NK-92 treated with Interleukin-12 subunit alpha and Interleukin-12 subunit beta, amount 100 ng/mL, for 24 hours (cell line): ENCODE results near the gene STXBP4.

ENCODE experiments used
- DNase-seq: peaks from one replicate; lab custom pipeline; 2025; lab: John Stamatoyannopoulos, UW

The STXBP4 gene

DNA sequence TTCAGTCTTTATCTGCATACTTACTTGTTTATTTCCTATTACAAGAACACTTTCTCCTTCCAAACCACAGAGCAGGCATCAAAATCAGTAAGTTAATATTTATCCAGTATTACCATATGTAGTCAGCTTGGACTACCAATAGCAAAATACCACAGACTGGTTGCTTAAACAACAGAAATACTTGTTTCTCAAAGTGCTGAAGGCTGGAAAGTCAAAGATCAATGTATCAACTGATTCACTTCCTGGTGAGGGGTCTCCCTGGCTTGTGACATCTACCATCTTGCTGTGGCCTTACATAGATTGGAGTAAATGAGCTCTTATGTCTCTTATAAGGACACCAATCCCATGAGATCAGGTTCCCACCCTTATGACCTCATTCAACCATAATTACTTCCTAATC lies 2.6 kb downstream of the STXBP4 start:
- no peak for DNase-seq

DNA sequence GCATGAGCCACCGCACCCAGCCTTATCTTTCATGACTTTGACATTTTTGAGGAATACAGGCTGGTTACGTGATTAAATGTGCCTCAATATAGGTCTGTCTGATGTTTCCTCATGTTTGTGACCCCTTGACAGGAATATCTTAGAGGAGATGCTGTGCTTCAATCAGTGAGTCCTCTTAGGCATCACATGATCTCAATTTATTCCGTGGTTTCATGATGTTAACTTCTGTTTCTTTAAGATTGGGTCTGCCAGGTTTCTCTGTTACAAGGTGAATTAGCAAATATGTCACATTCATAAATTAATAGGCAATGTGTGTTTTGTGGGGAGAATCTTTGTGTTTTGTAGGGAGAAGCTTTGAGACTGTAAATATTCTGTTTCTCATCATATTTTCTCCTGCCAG lies 3.3 kb downstream of the STXBP4 start:
- DNase-seq = no peak

DNA sequence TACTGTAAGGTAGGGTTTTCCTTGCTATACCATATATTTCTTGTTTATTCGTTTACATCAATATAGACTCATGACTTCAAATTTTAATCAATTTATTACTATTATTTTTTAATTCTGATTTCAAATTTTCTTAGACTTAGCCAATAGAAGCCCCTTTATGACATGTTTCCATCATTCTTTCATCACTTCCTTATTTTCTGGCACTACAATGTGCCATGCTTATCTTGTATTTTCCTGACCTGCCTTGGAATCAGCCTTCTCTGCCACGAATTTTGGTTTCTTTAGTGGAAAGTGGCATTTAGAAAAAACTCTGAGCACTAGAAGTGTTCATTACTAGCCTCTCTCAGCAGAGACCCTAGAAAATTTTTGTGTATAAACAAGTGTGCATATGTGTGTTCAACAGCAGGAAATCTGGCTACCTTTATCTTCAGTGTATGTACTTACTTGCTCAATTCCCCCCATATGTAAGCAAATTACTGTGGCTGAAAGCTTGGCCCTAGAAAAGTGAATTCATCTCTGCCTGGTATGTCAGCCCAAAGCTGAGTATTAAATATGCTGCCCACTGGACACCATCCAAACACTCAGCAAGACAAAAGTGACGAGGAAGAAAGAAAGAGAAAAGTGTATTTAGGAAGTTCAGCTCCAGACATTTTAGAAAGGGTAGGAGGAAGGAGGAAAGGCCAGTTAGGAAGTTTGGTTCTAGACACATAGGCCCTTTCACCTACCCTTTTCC lies 4.0 kb downstream of the STXBP4 start:
- no peak for DNase-seq

DNA sequence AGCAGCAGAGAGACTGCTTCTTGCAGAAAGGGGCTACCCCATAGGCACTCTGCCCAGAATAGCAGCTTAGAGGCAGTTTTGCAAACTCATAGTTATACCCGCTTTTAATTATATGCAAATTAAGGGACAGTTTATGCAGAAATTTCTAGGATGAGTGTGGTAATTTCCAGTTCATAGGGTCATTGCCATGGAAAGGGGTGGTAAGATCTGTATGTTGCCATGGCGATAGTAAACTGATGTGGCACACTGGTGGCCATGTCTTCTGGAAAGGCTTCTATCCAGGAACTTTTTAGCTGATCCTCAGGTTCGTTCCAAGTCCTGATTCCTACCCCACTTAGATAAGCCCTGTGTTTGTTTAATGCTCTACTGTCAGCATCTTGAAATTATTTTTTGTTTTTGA lies 6.2 kb downstream of the STXBP4 start:
- DNase-seq = no peak

DNA sequence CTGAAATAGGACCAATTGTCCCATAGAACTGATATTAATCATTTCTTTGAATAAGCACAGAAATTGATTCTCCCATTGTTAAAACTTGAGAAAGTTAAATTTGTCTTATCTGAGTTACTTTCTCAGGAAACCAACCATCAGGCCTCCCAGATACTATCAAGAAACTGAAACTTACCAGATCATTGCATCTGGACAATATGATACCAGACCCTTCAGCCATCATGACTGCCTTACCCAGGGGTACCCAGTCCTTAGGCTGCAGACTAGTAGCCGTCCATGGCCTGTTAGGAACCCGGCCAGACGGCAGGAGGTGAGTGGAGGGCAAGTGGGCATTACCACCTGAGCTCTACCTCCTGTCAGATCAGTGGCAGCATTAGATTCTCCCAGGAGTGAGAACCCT lies 7.8 kb downstream of the STXBP4 start:
- DNase-seq = no peak

DNA sequence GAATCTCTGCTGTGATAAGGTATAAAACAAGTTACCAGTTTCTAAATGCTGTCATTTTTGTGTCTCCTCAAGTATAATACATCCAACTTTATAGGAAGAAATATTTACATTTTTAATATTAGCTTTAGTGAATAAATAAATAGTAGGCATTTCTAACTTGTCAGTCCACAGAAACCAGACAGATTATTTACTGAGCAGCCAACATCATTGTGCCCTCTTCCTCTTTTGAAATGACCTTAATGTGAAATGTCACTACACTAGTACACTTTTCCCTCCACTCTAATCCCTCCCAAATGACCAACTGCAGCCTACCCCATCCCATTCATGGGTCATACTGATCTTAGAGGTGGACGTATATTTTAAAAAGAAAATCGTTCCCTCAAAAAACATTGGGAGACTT lies 9.2 kb downstream of the STXBP4 start:
- no peak for DNase-seq

DNA sequence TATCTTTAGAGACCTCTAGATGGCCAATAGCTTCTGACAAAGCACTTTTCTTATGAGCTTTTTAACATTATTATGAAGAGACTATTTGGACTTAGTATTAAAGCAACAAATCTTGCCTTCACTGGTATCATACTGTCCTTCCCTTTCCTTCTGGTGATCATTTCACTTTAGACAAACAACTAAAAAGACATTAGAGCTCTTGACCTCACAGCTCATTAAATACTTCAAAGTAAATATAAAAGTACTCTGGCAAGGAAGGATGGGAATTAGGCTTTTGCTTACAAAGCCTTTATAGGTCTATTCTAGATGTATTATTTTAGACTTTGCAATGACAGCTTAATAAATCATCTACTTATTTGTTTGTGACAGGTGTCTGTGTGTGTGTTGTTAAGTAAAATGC lies 11.1 kb downstream of the STXBP4 start:
- no peak for DNase-seq

DNA sequence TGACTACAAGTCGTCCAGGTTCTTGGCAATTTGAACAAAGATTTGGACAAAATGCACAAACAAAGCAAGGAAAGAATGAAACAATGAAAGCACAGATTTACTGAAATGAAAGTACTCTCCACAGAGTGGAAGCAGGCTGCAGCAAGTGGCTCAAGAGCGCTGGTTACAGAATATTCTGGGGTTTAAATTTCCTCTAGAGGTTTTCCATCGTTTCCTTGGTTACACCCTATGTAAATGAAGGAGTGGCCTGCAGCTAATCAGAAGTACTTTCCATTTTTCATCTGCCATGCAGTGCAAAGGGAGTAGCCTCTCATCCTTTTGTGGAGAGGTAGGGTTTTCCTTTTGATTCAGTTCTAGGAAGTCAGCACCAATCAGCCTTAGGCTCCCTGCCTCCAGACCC lies 11.8 kb downstream of the STXBP4 start:
- DNase-seq = no peak

DNA sequence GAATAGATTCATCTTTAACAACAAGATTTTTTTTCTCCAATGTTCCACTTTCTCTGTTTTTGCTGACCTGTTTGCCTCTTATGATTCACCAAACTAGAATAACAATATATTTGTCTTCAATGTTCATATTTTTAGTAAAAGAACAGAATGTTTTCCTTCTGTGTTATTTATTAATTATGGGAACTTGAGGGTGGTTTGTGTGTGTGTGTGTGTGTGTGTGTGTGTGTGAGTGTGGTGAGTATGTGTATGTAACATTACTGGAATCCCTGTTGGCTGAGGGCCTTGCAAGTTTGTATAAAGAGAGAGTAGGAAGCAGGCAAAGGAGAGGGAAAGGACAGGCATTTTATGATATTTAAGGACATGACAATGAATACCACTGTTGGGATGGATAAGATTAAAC lies 13.8 kb downstream of the STXBP4 start:
- DNase-seq = no peak

DNA sequence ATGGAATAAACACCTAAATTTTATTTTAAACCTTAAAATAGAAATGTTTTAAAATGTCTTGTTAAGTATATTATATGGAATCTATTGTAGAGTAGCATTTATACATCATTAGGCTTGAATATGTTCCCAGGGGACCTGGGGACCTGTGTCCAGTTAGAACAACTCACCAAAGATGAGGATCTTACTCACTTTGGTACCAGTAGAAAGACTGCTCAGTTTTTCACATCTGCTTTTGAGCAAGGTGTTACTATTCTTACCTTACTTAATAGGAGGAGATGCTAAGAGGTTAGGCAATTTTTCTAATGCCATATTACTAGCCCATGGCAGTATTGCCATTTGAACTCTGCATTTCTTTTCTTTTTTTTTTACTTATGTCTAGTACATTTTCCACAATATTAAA lies 14.7 kb downstream of the STXBP4 start:
- DNase-seq = no peak

DNA sequence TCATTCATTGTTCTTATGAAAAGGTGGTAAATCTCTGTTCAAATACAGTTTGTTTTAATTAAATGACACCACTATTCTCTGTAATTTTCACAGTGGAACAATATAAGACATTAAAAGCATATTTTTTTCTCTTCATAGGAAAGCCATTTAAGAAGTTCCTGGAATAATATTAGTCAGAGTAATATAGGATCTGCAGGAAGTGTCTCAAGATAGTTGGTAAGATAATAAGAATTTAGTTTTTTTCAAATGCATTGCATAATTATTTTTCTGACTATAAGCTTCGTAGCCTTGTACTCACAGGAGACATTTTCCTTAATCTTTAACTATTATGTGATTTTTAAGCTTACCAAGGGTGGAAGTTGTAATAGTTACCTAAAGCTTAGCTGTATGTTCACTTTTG lies 16.9 kb downstream of the STXBP4 start:
- no peak for DNase-seq

DNA sequence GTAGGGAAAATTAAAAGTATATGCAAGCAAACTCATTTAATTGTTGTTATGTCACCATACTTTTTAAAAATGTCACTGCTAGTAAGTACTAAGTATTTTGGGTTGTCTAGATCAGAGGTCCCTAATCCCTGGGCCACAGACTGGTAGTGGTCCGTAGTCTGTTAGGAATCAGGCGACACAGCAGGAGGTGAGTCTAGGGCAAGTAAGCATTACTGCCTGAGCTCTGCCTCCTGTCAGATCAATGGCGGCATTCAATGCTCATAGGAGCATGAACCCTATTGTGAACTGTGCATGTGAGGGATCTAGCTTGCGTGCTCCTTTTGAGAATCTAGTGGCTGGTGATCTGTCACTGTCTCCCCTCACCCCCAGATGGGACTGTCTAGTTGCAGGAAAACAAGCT lies 21.6 kb downstream of the STXBP4 start:
- DNase-seq = no peak

DNA sequence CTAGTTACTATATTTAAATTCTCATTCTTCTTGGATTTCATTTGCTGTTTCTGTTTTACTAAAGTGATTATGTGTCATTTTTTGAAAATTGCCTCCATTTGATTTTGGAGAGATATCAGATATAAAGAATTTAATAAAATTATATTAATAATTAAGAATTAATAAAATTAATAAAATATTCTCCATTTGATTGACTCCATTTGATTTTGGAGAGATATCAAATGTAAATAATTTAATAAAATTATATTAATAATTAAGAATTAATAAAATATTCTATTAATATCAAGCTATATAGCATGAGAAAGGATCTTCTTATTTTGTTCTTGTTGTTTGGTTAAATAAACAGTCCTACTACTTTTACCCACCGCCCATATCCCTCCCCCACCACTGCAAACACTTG lies 23.0 kb downstream of the STXBP4 start:
- DNase-seq = no peak

DNA sequence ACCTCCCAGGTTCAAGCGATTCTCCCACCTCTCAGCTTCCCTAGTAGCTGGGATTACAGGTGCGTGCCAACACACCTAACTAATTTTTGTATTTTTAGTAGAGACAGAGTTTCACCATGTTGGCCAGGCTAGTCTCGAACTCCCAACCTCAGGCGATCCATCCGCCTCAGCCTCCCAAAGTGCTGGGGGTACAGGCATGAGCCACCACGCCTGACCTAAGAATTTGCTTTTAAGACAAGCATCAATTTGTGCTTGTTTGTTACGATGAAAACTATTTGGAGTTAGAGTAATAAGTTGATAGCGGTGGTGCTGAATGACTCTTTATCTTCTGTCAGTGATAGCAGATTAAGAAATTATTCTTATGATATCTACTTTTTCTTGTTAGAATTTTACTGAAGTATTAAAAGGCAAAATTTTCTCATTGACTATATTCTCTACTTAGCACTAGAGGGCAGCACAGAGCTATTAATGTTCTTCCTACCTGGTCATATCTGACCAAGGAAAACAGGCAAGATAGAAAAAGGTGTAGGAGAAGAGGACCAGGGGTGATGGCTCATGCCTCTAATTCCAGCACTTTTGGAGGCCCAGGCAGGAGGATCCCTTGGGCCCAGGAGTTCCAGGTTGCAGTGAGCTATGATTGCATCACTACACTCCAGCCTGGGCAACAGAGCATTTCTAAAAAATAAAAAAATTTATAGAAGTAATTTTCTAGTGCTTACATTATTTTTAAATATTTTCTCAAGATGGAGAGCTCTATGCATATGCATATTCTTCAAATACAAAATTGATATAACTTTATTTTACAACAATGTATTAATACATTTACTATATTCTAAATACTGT lies 24.5 kb downstream of the STXBP4 start:
- no peak for DNase-seq

DNA sequence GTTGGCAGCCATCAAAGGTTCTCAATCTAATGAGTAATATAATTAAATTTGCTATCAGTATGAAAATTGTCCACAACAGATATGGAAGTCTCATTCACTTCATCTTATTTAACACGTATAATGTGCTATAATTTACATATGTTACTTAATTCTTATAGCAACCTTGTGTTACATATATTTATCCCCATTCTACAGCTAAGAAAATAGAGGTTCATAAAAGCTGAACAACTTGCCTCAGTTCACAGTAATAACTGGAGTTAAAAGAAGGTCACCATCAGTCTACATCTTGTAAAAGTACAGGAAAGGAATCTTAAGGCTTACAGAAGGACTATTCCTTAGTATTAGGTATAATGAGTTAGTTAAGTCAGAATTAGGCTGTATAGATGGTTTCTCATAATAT lies 27.9 kb downstream of the STXBP4 start:
- DNase-seq = no peak

DNA sequence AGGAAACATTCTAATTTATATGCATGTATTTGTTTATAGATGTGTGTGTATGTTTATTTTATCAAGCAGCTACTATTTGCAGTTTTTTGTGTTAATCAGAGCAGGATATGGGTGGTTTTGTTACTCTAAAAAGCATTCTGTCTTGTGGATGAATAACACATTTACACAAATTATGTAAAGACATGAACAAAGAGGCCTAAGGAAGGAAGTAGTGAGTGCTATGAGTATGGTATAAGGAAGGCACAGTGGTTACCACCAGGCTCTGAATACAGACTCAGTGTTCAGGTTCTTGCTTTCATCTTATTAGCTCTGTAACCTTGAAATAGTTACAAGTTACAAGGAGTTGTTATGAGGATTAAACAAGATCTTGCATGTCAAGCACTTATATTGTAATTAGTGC lies 33.9 kb downstream of the STXBP4 start:
- DNase-seq = no peak

DNA sequence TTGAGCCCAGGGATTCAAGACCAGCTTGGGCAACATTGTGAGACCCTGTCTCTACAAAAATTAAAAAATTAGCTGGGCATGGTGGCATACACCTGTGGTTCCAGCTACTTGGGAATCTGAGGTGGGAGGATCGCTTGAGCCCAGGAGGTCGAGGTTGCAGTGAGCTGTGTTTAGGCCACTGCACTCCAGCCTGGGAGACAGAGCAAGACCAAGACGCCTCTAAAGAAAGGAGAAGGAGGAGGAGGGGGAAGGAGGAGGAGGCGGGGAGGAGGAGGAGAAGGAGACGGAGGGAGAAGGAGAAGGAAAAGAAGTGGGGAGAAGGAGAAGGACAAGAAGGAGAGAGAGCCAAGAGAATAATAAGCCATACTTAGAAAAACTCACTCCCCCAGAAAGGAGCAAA lies 35.9 kb downstream of the STXBP4 start:
- no peak for DNase-seq

DNA sequence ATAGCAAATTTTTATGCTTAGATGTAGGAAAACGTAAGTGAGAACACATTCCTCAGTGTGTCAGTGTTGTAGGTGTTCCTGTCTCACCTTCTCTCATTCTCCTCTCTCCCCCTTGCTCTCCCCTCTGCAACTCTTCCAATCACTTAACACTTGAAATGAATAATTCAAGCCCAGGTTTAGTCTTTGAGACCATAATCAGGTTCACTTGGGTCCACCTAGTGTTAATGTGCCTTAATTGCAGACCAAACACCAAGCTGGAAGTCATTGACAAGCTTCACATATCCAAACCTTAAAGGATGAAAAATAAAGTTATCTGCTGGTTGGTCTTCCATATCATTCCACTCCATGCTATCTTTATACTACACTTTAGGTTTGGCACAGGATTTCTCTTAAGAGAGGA lies 37.0 kb downstream of the STXBP4 start:
- DNase-seq = no peak

DNA sequence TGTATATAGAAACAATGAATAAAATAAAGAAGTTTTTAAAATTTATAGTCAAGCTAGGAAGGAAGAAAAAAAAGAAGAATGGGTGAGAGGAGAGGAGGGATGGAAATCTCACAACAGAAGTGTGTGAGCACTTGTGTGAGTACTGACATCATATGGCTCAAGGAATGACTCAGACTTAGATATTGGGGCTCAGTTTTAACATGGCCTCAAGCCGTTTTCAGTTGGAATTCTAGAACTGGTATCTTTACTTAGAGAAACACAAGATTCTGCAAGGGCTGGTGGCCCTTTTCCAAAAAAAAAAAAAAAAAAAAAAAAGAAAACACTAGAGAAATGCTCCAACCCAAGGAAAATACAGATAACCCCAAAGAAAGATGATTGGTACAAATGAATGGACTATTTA lies 55.1 kb downstream of the STXBP4 start:
- DNase-seq = no peak

DNA sequence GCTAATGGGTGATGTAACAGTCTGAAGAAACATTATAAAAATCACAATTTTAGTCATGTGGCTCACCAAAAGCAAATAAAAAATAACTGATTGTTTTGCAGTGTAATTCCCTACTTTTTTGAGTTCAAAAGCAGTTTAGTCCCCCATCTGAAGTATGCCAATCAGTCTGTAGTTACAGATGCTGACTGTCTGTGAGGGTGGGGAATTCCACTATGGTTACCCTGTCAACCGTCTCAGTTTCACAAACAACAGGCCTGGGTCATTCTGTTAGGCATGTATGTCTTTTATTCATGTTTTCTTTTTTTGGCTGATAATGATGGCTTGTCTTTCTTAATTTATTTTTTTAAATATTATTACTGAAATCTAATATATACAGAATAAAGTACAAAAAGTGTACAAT lies 69.3 kb downstream of the STXBP4 start:
- no peak for DNase-seq

DNA sequence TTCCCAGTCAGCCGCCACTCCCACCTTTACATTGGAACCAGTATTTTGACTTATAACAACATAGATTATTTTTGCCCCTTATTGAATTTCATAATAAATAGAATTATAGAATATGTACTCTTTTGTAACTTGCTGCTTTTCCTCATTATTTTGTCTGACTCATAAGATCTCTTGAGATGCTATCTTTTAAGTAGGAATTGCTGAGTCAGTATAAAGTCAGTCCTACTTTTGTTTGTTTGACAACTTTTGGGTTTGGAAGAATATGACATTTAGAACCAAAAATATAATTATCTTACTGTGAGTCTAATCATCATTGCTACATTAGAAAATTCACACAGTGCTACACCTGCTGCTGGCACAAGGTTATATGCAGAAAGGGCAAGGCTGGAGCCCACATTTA lies 69.7 kb downstream of the STXBP4 start:
- DNase-seq = no peak

DNA sequence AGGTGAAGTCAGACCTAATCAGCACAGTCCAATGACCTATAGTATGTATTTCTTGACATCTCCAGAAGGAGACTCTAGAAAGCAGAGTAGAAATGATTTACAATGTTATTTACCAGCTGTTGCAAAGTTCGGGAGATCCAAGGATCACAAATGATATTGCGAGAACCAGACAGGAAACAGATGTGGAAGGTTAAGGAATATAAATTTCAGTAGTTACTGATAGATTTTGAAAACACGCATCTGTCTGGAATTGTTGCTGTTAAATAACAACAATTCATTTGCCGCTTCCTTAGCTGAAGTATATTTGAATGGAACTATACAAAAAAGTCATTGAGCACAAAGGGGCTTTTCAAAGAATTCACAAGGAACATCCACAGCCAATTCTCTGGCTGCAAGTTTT lies 72.0 kb downstream of the STXBP4 start:
- no peak for DNase-seq

DNA sequence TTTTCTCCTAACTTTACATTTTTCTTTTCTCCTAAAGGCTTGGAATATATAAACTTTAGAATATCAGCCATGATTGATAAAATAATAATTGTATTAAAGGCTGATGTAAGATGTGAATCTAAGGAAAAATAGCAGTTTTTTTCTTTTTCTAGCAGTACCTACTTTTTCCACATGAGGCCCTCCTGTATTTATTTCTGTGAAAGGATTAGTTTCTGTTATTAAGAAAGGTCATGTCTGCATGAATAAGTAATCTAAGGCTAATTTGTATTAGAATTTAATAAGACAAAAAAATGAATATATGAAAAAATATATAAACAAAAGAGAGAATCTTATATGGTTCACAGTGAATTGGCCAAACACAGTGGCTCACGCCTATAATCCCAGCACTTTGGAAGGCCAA lies 85.3 kb downstream of the STXBP4 start:
- DNase-seq = no peak

DNA sequence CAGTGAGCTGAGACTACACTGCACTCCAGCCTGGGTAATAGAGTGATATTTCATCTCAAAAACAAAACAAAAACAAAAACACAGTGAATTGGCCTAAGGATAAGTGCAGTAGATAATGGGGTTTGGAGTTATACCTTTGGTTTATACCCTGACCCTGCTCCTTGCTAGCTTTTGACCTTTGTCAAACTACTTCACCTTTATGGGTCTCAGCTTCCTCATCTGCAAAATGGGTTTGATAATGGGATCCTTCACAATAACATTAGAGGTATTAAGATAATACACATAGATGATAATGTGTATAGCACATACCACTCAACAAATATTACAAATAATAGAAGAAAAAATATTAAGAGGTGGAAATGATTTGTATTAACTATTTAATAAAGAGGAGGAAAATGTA lies 85.9 kb downstream of the STXBP4 start:
- no peak for DNase-seq
